GM12878 (cell line): Measurements from ENCODE around the gene PIK3R5.

Experiments
- BHLHE40 ChIP-seq, 2 experiments: fragments of 450-650 bp in 1 of 2; IDR thresholded peaks; 2 replicates each; pipeline ENCODE4 v1.6.1; 2011 to 2017; ENCODE audit warnings: low read depth in 2 of 2, borderline replicate concordance in 1 of 2, improper control_type of control experiment in 1 of 2, low read length in 1 of 2, mild to moderate bottlenecking in 1 of 2
- BMI1 ChIP-seq: fragments of 450-650 bp; IDR thresholded peaks from 2 replicates; pipeline ENCODE4 v1.6.1; 2016; ENCODE audit warnings: mild to moderate bottlenecking, moderate library complexity, borderline replicate concordance
- CEBPB ChIP-seq, 2 experiments: fragments of 150-350 bp in 1 of 2; IDR thresholded peaks; 2 replicates each; pipeline ENCODE4 v1.6.1; 2012 to 2014; ENCODE audit warnings: low read depth in 2 of 2, low read length in 2 of 2, borderline replicate concordance in 1 of 2, inconsistent platforms in 1 of 2
- NR2C2 ChIP-seq: IDR thresholded peaks from 2 replicates; pipeline ENCODE4 v1.6.1; 2011; ENCODE audit warnings: borderline replicate concordance, low read depth; ENCODE audit not compliant: control insufficient read depth, insufficient read length
- SMARCA5 ChIP-seq: fragments of 450-650 bp; IDR thresholded peaks from 2 replicates; pipeline ENCODE4 v1.6.1; 2017; ENCODE audit warnings: mild to moderate bottlenecking
- TCF12 ChIP-seq: IDR thresholded peaks from 2 replicates; pipeline ENCODE4 v1.6.1; 2011; ENCODE audit warnings: low read depth, mild to moderate bottlenecking, low read length
- TF ChIP-seq, protein P1 (sequence below), 3 experiments: IDR thresholded peaks in 2 of 3; conservative IDR thresholded peaks in 1 of 3; 2 replicates each; pipeline ENCODE4 v1.5.1; 2011; ENCODE audit warnings: low read depth in 3 of 3, low read length in 3 of 3, mild to moderate bottlenecking in 3 of 3, control low read depth in 2 of 3, moderate library complexity in 2 of 3, inconsistent platforms in 1 of 3, mixed read lengths in 1 of 3; ENCODE audit not compliant: control insufficient read depth in 2 of 3, insufficient read depth in 1 of 3; ENCODE audit errors: extremely low read depth in 1 of 3

DNA sequence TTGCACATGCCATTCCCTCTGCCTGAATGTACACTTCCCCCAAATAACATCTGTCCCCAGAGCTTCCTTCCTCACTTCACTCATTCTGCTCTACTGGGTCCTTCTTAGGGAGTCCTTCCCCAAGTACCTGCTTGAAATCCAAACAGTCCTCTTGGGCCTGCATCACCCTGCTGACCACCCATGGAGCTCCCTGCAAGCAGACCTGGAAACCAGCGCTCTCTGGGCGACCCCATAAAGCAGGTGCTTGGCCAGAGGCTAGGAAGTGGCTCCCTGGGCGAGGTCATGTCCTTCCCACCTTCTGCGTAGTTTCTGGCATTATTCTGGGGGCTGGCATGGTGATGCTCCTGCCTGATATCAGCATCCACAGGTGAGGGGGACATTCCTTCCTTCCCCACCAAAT is 43.6 kb upstream of the PIK3R5 start:
- TF ChIP-seq TCF12 (no peak), SMARCA5 (no peak), NR2C2 (no peak), BHLHE40 (IDR thresholded peaks at IDR 0.05; ENCODE audit: borderline replicate concordance in 1 of 2, low read depth in 2 of 2, low read length in 1 of 2) (no peak), CEBPB (IDR thresholded peaks at IDR 0.05; ENCODE audit: borderline replicate concordance in 1 of 2, low read depth in 2 of 2, low read length in 2 of 2) (no peak), BMI1 (no peak)
- TF ChIP-seq, protein P1, sequence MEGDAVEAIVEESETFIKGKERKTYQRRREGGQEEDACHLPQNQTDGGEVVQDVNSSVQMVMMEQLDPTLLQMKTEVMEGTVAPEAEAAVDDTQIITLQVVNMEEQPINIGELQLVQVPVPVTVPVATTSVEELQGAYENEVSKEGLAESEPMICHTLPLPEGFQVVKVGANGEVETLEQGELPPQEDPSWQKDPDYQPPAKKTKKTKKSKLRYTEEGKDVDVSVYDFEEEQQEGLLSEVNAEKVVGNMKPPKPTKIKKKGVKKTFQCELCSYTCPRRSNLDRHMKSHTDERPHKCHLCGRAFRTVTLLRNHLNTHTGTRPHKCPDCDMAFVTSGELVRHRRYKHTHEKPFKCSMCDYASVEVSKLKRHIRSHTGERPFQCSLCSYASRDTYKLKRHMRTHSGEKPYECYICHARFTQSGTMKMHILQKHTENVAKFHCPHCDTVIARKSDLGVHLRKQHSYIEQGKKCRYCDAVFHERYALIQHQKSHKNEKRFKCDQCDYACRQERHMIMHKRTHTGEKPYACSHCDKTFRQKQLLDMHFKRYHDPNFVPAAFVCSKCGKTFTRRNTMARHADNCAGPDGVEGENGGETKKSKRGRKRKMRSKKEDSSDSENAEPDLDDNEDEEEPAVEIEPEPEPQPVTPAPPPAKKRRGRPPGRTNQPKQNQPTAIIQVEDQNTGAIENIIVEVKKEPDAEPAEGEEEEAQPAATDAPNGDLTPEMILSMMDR (IDR thresholded peaks at IDR 0.05 in 2 of 3, conservative IDR thresholded peaks at IDR 0.05 in 1 of 3; ENCODE audit: control insufficient read depth in 2 of 3, extremely low read depth in 1 of 3, insufficient read depth in 1 of 3, low read depth in 3 of 3, low read length in 3 of 3), result no peak
